OCI-LY7 (cell line): Measurements from ENCODE around the gene FAF2. TPM values are rescaled to one million over a fixed set of nuclear protein-coding genes. Genes with fewer than 3 reads are reported as not detected.

Experiments
- BruUV-seq: library from RNA; stranded (reverse); fragments of 400-500 nt; replicated peaks from 2 replicates; lab custom pipeline; 2021; lab: Mats Ljungman, UMichigan
- CTCF ChIA-PET: fragments of 300-600 bp; sonication (Branson Sonifier 250); formaldehyde crosslinking; loops from one replicate; lab custom pipeline; 2022; ENCODE audit warnings: antibody characterized with exemption; ENCODE audit not compliant: unreplicated experiment; lab: Charles Lee
- POLR2A ChIA-PET: fragments of 300-600 bp; sonication (Branson Sonifier 250); formaldehyde crosslinking; loops from one replicate; lab custom pipeline; 2022; ENCODE audit warnings: antibody characterized with exemption; lab: Charles Lee
- DNase-seq: peaks from one replicate; pipeline ENCODE4 v3.0.0-alpha.2; 2015; ENCODE audit warnings: low spot score
- H2AFZ ChIP-seq: fragments of 200-600 bp; sonication (generic), shearing (Covaris generic); 2 replicates; pipeline ENCODE4 v1.6.1; 2014; ENCODE audit warnings: mild to moderate bottlenecking, antibody characterized with exemption, low read length, moderate library complexity
- H3K27ac ChIP-seq: fragments of 200-600 bp; sonication (generic); 2 replicates; pipeline ENCODE4 v1.5.1; 2014; ENCODE audit warnings: mixed run types, low read depth, mild to moderate bottlenecking, moderate library complexity, low read length, inconsistent platforms; ENCODE audit not compliant: poor library complexity, severe bottlenecking
- H3K36me3 ChIP-seq: fragments of 200-600 bp; sonication (generic); 2 replicates; pipeline ENCODE4 v1.6.1; 2014; ENCODE audit warnings: mild to moderate bottlenecking, antibody characterized with exemption, low read length, moderate library complexity, mixed read lengths; ENCODE audit not compliant: insufficient read depth
- H3K4me1 ChIP-seq: fragments of 200-600 bp; sonication (generic); 2 replicates; pipeline ENCODE4 v1.5.1; 2014; ENCODE audit warnings: mild to moderate bottlenecking, low read length; ENCODE audit not compliant: insufficient read depth, poor library complexity, severe bottlenecking
- H3K4me2 ChIP-seq: fragments of 200-600 bp; sonication (generic); 2 replicates; pipeline ENCODE4 v1.6.1; 2014; ENCODE audit warnings: mild to moderate bottlenecking, low read length
- H3K4me3 ChIP-seq: fragments of 200-600 bp; sonication (generic); 2 replicates; pipeline ENCODE4 v1.5.1; 2014; ENCODE audit warnings: mild to moderate bottlenecking, low read depth, low read length; ENCODE audit not compliant: poor library complexity, severe bottlenecking
- H3K79me2 ChIP-seq: fragments of 200-600 bp; sonication (generic); 2 replicates; pipeline ENCODE4 v1.6.1; 2016; ENCODE audit warnings: low read depth, mild to moderate bottlenecking, low read length, moderate library complexity, mixed read lengths; ENCODE audit not compliant: insufficient read depth
- H3K9me2 ChIP-seq: fragments of 200-600 bp; sonication (generic); 2 replicates; pipeline ENCODE4 v1.6.1; 2016; ENCODE audit warnings: mild to moderate bottlenecking, low read length, mixed read lengths; ENCODE audit not compliant: insufficient read depth
- H3K9me3 ChIP-seq: fragments of 200-600 bp; sonication (generic); 2 replicates; pipeline ENCODE4 v1.6.1; 2014; ENCODE audit warnings: mild to moderate bottlenecking, mixed run types, low read length, mixed read lengths
- H4K20me1 ChIP-seq: fragments of 200-600 bp; sonication (generic); 2 replicates; pipeline ENCODE4 v1.6.1; 2014; ENCODE audit warnings: mild to moderate bottlenecking, antibody characterized with exemption, low read length, moderate library complexity, mixed read lengths; ENCODE audit not compliant: insufficient read depth
- EZH2phosphoT487 ChIP-seq: fragments of 200-600 bp; sonication (generic); IDR thresholded peaks from 2 replicates; pipeline ENCODE4 v1.6.1; 2018; ENCODE audit warnings: low read depth, borderline replicate concordance, mild to moderate bottlenecking, mixed run types, antibody characterized with exemption, low read length, moderate library complexity, mixed read lengths
- intact Hi-C: fragments of 100-400 bp; cut with micrococcal nuclease; formaldehyde crosslinking; loops from one replicate; pipeline ENCODE4 v1.10.0; 2022; ENCODE audit not compliant: unreplicated experiment
- total RNA-seq, 2 experiments: library from RNA; depleted of rRNA in 1 of 2; stranded (reverse); fragments of >200 nt in 1 of 2; shearing (Covaris generic) in 1 of 2; gene quantifications; 2 replicates each; pipeline ENCODE4 v1.2.3, GENCODE V29; 2014 to 2022
- TF ChIP-seq, protein P1 (sequence below): fragments of 200-600 bp; sonication (generic); conservative IDR thresholded peaks from 2 replicates; pipeline ENCODE4 v1.5.1; 2014; ENCODE audit warnings: mild to moderate bottlenecking, antibody characterized with exemption, low read length, moderate library complexity, mixed read lengths

FAF2 gene
- total RNA-seq, 2 experiments from 2014 or later, result 36.9 to 49.7 TPM

DNA sequence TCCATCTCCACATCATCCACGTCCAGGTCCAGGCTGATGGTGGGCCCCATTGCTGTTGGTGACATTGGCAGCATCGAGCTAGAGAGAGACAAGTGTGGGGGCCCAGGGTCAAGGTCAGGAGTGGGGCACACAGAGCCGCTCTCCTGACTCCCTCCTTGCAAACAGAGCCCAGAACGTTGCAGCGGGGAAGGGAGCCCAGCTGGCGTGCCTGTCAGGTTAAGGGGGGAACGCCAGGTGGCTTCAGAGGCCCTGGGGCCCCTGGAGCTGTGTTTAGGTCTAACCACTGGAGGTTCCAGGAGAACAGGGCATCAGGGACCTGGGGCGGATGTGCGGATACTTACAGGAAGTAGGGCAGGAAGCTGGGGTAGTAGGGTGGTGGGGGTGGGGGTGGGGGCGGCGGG, 81.6 kb downstream of the FAF2 start:
- no peaks in the 10 kb centered on the region for H3K9me2 ChIP-seq
- H4K20me1 ChIP-seq, result 0 out of 2 replicates have a peak, but pooled peaks cover 7% of the 10 kb centered on the region
- peak; percentile 96 for DNase-seq
- peak overlapping the region; percentile 65 for H3K4me3 ChIP-seq
- no peaks in the 10 kb centered on the region for H3K9me3 ChIP-seq
- no TSS peak for BruUV-seq
- peaks cover 82% of the 10 kb centered on the region for H3K36me3 ChIP-seq
- H3K79me2 ChIP-seq, result peaks cover 40% of the 10 kb centered on the region
- peak overlapping the region; percentile 96 for H3K4me2 ChIP-seq
- ChIA-PET POLR2A (interaction anchor here (0.6 to 2.4 kb wide), 6 partner anchors 11 to 452 kb away, joined by 3 to 10 read pairs (median 3); partner anchors contain the start of gene FAF2), CTCF (interaction anchor here (1.2 kb wide), 1 partner anchor 82 kb away, joined by 6 read pairs; the partner anchor contains the start of gene FAF2)
- peak overlapping the region; percentile 99 for H3K27ac ChIP-seq
- no peak overlapping the region for H2AFZ ChIP-seq
- intact Hi-C loops, result loop anchor here (1.0 to 10.0 kb wide), 3 partner anchors 14 to 475 kb away; partner anchors contain the start of genes FAF2 and UIMC1
- H3K4me1 ChIP-seq, result peaks cover 82% of the 10 kb centered on the region
- no peak for TF ChIP-seq EZH2phosphoT487
- TF ChIP-seq, protein P1, sequence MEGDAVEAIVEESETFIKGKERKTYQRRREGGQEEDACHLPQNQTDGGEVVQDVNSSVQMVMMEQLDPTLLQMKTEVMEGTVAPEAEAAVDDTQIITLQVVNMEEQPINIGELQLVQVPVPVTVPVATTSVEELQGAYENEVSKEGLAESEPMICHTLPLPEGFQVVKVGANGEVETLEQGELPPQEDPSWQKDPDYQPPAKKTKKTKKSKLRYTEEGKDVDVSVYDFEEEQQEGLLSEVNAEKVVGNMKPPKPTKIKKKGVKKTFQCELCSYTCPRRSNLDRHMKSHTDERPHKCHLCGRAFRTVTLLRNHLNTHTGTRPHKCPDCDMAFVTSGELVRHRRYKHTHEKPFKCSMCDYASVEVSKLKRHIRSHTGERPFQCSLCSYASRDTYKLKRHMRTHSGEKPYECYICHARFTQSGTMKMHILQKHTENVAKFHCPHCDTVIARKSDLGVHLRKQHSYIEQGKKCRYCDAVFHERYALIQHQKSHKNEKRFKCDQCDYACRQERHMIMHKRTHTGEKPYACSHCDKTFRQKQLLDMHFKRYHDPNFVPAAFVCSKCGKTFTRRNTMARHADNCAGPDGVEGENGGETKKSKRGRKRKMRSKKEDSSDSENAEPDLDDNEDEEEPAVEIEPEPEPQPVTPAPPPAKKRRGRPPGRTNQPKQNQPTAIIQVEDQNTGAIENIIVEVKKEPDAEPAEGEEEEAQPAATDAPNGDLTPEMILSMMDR, result no peak

DNA sequence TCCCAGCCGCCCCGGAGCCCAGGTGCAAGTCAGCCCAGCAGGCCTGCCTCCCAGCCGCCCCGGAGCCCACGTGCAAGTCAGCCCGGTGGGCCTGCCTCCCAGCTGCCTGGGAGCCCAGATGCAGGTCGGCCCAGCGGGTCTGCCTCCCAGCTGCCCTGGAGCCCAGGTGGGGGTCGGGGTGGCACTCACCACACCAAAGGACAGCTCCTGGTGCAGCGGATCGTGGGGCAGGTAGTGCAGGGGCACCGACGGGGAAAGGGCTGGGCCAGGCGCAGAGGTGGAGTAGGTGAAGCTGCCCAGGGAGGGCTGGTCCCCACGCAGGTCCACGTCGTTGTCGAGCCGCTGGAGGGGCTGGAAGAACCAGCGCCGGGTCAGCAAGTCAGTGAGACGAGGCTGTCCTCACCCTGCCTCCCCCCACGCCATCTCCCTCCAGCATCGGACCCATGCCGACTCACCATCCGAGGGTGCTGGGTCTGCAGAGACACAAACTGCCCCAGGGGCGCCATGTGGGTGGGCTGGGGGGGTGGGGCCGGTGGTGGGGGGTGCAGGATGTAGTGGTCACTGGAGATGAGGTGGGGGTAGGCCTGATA, 82.3 kb downstream of the FAF2 start:
- Histone ChIP-seq H3K79me2 (peaks cover 48% of the 10 kb centered on the region), H3K36me3 (peaks cover 83% of the 10 kb centered on the region), H4K20me1 (0 out of 2 replicates have a peak, but pooled peaks cover 7% of the 10 kb centered on the region), H3K27ac (peak overlapping the region; percentile 99), H3K9me3 (no peaks in the 10 kb centered on the region), H3K4me2 (peak overlapping the region; percentile 95), H2AFZ (no peak overlapping the region), H3K4me1 (peaks cover 89% of the 10 kb centered on the region), H3K4me3 (peak overlapping the region; percentile 64), H3K9me2 (no peaks in the 10 kb centered on the region)
- POLR2A ChIA-PET, result interaction anchor here (0.6 to 2.4 kb wide), 3 partner anchors 10 to 102 kb away, joined by 3 to 10 read pairs (median 3); no protein-coding TSS in a partner anchor
- no TSS peak for BruUV-seq
- DNase-seq, result peak; percentile 78
- CTCF ChIA-PET, result interaction anchor here (0.6 to 1.6 kb wide), 3 partner anchors 13 to 83 kb away, joined by 3 to 12 read pairs (median 4); no protein-coding TSS in a partner anchor
- intact Hi-C loops, result loop anchor here (10.0 kb wide), 1 partner anchor 474 kb away; the partner anchor contains the start of gene UIMC1
- TF ChIP-seq, protein P1, result no peak
- TF ChIP-seq EZH2phosphoT487, result no peak
